ENCODE results near the gene C1orf50.

Gene C1orf50

DNA sequence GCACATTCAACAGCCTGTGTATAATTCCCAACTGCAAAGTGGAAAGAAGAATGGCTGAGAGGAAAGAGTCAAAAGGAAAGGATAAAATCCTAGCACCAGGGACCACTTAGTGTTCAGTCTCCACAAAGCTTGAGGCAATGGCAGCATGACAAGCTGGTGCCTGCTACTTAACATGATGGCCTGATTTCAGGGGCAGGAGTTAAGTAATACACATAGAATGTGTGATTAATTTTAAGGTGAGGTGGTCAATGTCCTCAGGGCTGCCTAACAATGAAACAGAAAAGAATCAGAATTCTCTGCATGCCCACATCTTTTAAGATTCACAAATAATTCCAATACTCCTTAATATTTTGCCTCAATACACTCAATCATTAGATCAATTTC is 9.2 kb upstream of the C1orf50 start:
- POLR2A ChIA-PET (ENCODE audit: low non-redundant PET), result interaction anchor here (0.7 kb wide), 1 partner anchor 9 kb away, joined by 4 read pairs; the partner anchor contains the start of genes C1orf50 and P3H1
- TF ChIP-seq, protein P1, sequence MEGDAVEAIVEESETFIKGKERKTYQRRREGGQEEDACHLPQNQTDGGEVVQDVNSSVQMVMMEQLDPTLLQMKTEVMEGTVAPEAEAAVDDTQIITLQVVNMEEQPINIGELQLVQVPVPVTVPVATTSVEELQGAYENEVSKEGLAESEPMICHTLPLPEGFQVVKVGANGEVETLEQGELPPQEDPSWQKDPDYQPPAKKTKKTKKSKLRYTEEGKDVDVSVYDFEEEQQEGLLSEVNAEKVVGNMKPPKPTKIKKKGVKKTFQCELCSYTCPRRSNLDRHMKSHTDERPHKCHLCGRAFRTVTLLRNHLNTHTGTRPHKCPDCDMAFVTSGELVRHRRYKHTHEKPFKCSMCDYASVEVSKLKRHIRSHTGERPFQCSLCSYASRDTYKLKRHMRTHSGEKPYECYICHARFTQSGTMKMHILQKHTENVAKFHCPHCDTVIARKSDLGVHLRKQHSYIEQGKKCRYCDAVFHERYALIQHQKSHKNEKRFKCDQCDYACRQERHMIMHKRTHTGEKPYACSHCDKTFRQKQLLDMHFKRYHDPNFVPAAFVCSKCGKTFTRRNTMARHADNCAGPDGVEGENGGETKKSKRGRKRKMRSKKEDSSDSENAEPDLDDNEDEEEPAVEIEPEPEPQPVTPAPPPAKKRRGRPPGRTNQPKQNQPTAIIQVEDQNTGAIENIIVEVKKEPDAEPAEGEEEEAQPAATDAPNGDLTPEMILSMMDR (conservative IDR thresholded peaks at IDR 0.05; ENCODE audit: low read depth), result no peak

DNA sequence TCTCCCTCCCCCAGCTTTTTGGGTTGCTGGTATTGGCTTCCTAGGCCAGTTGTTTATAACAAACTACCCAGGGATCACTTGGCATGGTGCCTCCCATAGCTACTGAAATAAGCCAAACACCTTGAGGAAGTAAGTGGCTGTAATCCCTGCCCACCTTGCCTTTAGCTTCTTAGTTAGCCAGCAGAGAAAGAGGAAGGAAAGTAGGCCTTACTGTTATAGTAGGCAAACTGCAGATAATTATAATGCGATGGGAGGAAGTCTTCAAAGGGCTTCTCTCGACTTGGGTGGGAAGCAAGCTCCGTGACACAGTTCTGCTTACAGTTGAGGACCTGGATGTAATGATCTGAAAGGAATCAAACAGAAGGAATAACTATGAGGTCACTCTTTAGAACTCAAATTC is 8.4 kb upstream of the C1orf50 start:
- ChIA-PET POLR2A (ENCODE audit: low non-redundant PET) (interaction anchor here (0.7 kb wide), 1 partner anchor 9 kb away, joined by 4 read pairs; the partner anchor contains the start of genes C1orf50 and P3H1), CTCF (interaction anchor here (0.6 to 0.7 kb wide), 2 partner anchors 63 to 463 kb away, joined by 3 read pairs; no protein-coding TSS in a partner anchor)
- TF ChIP-seq, protein P1 (conservative IDR thresholded peaks at IDR 0.05; ENCODE audit: low read depth), result no peak
- H3K27ac ChIP-seq, result no peak overlapping the region
- DNase-seq (ENCODE audit: low spot score), result no peak

More for the DNA sequence above, 9.2 kb upstream of the C1orf50 start:
- H3K27ac ChIP-seq, result no peak overlapping the region
- no peak for DNase-seq (ENCODE audit: low spot score)
- CTCF ChIA-PET, result interaction anchor here (0.6 to 1.1 kb wide), 2 partner anchors 77 to 98 kb away, joined by 3 read pairs; no protein-coding TSS in a partner anchor

DNA sequence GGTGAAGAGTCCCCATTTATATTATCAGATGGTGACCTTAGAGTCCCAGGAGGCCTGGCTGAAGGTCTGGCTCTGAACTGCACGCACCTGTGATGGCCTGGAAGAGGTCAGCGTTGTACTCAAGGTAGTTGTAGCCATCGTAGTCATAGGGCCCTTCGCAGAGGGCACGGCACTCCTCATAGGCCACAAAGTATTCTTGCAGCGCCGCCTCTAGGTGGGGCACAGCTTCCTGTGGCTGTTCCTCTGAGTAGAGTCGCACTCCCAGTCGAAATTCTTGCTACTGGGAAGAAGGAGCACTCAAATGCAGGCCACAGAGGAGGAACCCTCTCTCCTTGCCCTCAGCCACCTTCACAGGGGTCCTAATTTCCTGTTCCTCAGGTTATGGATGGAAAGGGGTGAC is 7.9 kb upstream of the C1orf50 start:
- POLR2A ChIA-PET (ENCODE audit: low non-redundant PET), result no interaction called here
- H3K27ac ChIP-seq, result no peak overlapping the region
- TF ChIP-seq, protein P1 (conservative IDR thresholded peaks at IDR 0.05; ENCODE audit: low read depth), result no peak
- CTCF ChIA-PET, result interaction anchor here (0.6 to 0.7 kb wide), 2 partner anchors 64 to 464 kb away, joined by 3 read pairs; no protein-coding TSS in a partner anchor
- no peak for DNase-seq (ENCODE audit: low spot score)

DNA sequence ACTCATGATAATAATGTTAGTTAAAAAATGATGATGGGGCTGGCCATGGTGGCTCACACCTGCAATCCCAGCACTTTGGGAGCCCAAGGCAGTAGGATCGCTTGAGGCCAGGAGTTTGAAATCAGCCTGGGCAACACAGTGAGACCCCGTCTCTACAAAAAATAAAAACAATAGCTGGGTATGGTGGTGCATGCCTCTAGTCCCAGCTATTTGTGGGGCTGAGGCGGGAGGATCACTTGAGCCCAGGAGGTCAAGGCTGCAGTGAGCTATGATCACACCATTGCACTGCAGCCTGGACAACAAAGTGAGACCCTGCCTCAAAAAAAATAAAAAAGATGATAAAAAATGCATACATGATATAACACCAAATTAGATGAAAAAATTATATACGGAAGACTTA is 5.5 kb upstream of the C1orf50 start:
- ChIA-PET CTCF (interaction anchor here (0.6 kb wide), 1 partner anchor 208 kb away, joined by 3 read pairs; no protein-coding TSS in a partner anchor), POLR2A (ENCODE audit: low non-redundant PET) (no interaction called here)
- no peak for DNase-seq (ENCODE audit: low spot score)
- H3K27ac ChIP-seq, result no peak overlapping the region
- TF ChIP-seq, protein P1 (conservative IDR thresholded peaks at IDR 0.05; ENCODE audit: low read depth), result no peak

DNA sequence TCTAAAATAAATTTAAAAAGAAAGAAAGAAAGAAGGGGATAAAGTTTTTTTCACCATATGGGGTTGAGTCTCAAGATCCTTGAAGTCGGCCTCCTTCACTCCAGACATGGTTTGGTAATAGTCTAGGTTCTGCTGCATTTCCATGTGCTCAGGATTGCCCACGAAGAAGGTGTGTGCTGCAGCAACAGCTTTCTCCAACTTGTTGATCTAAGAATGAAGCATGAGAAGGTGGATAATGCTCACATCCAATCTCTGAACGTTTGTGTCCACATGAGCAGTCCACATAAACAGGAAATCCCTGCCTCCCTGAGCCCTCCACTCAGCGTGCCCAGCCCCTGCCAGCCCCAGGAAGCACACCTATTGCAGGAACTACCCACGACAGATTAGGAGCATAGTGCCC is 4.8 kb upstream of the C1orf50 start:
- POLR2A ChIA-PET (ENCODE audit: low non-redundant PET), result no interaction called here
- no peak for DNase-seq (ENCODE audit: low spot score)
- TF ChIP-seq, protein P1 (conservative IDR thresholded peaks at IDR 0.05; ENCODE audit: low read depth), result no peak
- 0 out of 2 replicates have a peak overlapping the region, but pooled peaks have one; percentile 21 for H3K27ac ChIP-seq
- CTCF ChIA-PET, result interaction anchor here (0.6 kb wide), 1 partner anchor 207 kb away, joined by 3 read pairs; no protein-coding TSS in a partner anchor

DNA sequence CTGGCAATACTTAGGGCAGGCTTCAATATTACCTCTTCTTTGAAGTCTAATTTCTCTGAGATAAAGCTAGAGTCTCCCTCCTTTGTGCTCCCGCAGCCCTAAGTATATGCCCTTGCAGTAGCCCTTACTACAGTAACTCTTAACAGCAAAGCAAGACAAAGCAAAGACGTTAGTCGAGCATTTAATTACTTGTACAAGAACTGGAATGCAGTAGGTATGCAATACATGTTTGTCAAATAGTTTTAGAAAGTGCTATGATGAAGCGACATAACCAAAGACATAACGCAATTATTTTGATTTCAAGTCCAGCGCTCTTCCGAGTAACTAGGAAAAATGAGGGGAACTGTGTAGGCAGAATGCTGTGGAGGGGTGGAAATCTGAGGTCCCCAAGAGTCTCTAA is 1.8 kb upstream of the C1orf50 start:
- no peak for DNase-seq (ENCODE audit: low spot score)
- POLR2A ChIA-PET (ENCODE audit: low non-redundant PET), result interaction anchor here (0.6 kb wide), 1 partner anchor 153 kb away, joined by 3 read pairs; no protein-coding TSS in a partner anchor
- TF ChIP-seq, protein P1 (conservative IDR thresholded peaks at IDR 0.05; ENCODE audit: low read depth), result no peak
- CTCF ChIA-PET, result interaction anchor here (1.1 to 1.4 kb wide), 2 partner anchors 9 to 22 kb away, joined by 3 to 5 read pairs; no protein-coding TSS in a partner anchor
- H3K27ac ChIP-seq, result no peak overlapping the region

Data from RWPE1 (cell line).